MM.1S (cell line): ENCODE results near the gene DIAPH3.

ENCODE experiments used
- DNase-seq: peaks from one replicate; pipeline ENCODE4 v3.0.0-alpha.2; 2015
- H2AFZ ChIP-seq: fragments of 300-600 bp; sonication (generic); 2 replicates; pipeline ENCODE4 v1.6.0; 2016; ENCODE audit warnings: antibody characterized with exemption, low read length
- H3F3A ChIP-seq: fragments of 300-600 bp; sonication (generic); 2 replicates; pipeline ENCODE4 v1.6.1; 2016; ENCODE audit warnings: mild to moderate bottlenecking, antibody characterized with exemption, low read length, moderate library complexity, mixed read lengths; ENCODE audit not compliant: insufficient read depth
- H3K27ac ChIP-seq: fragments of 300-600 bp; sonication (generic); 2 replicates; pipeline ENCODE4 v1.5.1; 2016; ENCODE audit warnings: mild to moderate bottlenecking, low read length
- H3K27me3 ChIP-seq: fragments of 300-600 bp; sonication (generic); replicated peaks from 2 replicates; pipeline ENCODE4 v1.6.0; 2016; ENCODE audit warnings: low read length; ENCODE audit not compliant: insufficient read depth
- H3K36me3 ChIP-seq: fragments of 300-600 bp; sonication (generic); replicated peaks from 2 replicates; pipeline ENCODE4 v1.6.1; 2016; ENCODE audit warnings: mild to moderate bottlenecking, low read length, mixed read lengths; ENCODE audit not compliant: insufficient read depth
- H3K4me1 ChIP-seq: fragments of 300-600 bp; sonication (generic); 2 replicates; pipeline ENCODE4 v1.6.1; 2016; ENCODE audit warnings: low read length, mixed read lengths
- H3K4me2 ChIP-seq: fragments of 300-600 bp; sonication (generic); 2 replicates; pipeline ENCODE4 v1.6.0; 2016; ENCODE audit warnings: low read depth, low read length
- H3K4me3 ChIP-seq: fragments of 300-600 bp; sonication (generic); 2 replicates; pipeline ENCODE4 v1.5.1; 2016; ENCODE audit warnings: low read length, mixed read lengths
- H3K79me2 ChIP-seq: fragments of 300-600 bp; sonication (generic); 2 replicates; pipeline ENCODE4 v1.6.1; 2016; ENCODE audit warnings: mixed run types, low read length, mixed read lengths
- H3K9ac ChIP-seq: fragments of 300-600 bp; sonication (generic); 2 replicates; pipeline ENCODE4 v1.6.1; 2016; ENCODE audit warnings: low read length, mixed read lengths
- H3K9me2 ChIP-seq: fragments of 300-600 bp; sonication (generic); replicated peaks from 2 replicates; pipeline ENCODE4 v1.6.1; 2016; ENCODE audit warnings: mild to moderate bottlenecking, low read length, mixed read lengths; ENCODE audit not compliant: insufficient read depth
- H3K9me3 ChIP-seq: fragments of 300-600 bp; sonication (generic); replicated peaks from 2 replicates; pipeline ENCODE4 v1.6.1; 2016; ENCODE audit warnings: mild to moderate bottlenecking, low read length, mixed read lengths; ENCODE audit not compliant: insufficient read depth
- H4K20me1 ChIP-seq: fragments of 300-600 bp; sonication (generic); 2 replicates; pipeline ENCODE4 v1.6.1; 2016; ENCODE audit warnings: mild to moderate bottlenecking, low read length, moderate library complexity, mixed read lengths; ENCODE audit not compliant: insufficient read depth
- CTCF ChIP-seq: fragments of 300-600 bp; sonication (generic); IDR thresholded peaks from 2 replicates; pipeline ENCODE4 v1.5.1; 2016; ENCODE audit warnings: antibody characterized with exemption, low read length, mixed read lengths
- EZH2 ChIP-seq: fragments of 300-600 bp; sonication (generic); optimal IDR thresholded peaks from 2 replicates; pipeline ENCODE3; 2017; ENCODE audit warnings: low read depth, mild to moderate bottlenecking, antibody characterized with exemption, low read length, mixed read lengths
- EZH2phosphoT487 ChIP-seq: fragments of 300-600 bp; sonication (generic); IDR thresholded peaks from 2 replicates; pipeline ENCODE4 v1.6.1; 2018; ENCODE audit warnings: antibody characterized with exemption, low read length

DIAPH3 gene

GRCh38 chr13:59766236-59766635 is 397.5 kb downstream of the DIAPH3 start:
- H3F3A ChIP-seq: no peaks in the 10 kb centered on the region
- H3K27ac ChIP-seq: no peak overlapping the region
- no peak overlapping the region for H3K4me3 ChIP-seq
- TF ChIP-seq EZH2phosphoT487: no peak
- TF ChIP-seq CTCF: no peak
- TF ChIP-seq EZH2: no peak
- H3K4me2 ChIP-seq: no peak overlapping the region
- H4K20me1 ChIP-seq: no peaks in the 10 kb centered on the region
- no peaks in the 10 kb centered on the region for H3K79me2 ChIP-seq
- H3K9me3 ChIP-seq: no peaks in the 10 kb centered on the region
- no peaks in the 10 kb centered on the region for H3K9me2 ChIP-seq
- no peak for DNase-seq
- H3K4me1 ChIP-seq: no peaks in the 10 kb centered on the region
- H3K9ac ChIP-seq: no peak overlapping the region
- H3K27me3 ChIP-seq: no peaks in the 10 kb centered on the region
- no peak overlapping the region for H2AFZ ChIP-seq
- H3K36me3 ChIP-seq: no peaks in the 10 kb centered on the region

GRCh38 chr13:59755632-59756290 is 408.0 kb downstream of the DIAPH3 start:
- Histone ChIP-seq H3K27ac (no peak overlapping the region), H3K4me2 (peak overlapping the region; percentile 29), H3K9ac (no peak overlapping the region), H3K9me3 (no peaks in the 10 kb centered on the region), H3K27me3 (no peaks in the 10 kb centered on the region), H2AFZ (no peak overlapping the region), H4K20me1 (no peaks in the 10 kb centered on the region), H3F3A (peaks cover 17% of the 10 kb centered on the region), H3K4me1 (peaks cover 14% of the 10 kb centered on the region), H3K79me2 (no peaks in the 10 kb centered on the region), H3K4me3 (no peak overlapping the region), H3K9me2 (no peaks in the 10 kb centered on the region), H3K36me3 (no peaks in the 10 kb centered on the region)
- TF ChIP-seq CTCF: no peak
- TF ChIP-seq EZH2phosphoT487: no peak
- no peak for TF ChIP-seq EZH2
- peak; percentile 33 for DNase-seq

GRCh38 chr13:59754411-59754810 is 409.3 kb downstream of the DIAPH3 start:
- TF ChIP-seq EZH2: no peak
- DNase-seq: peak; percentile 39
- peak overlapping the region; percentile 53 for H3K4me2 ChIP-seq

GRCh38 chr13:59750860-59751259 is 412.9 kb downstream of the DIAPH3 start:
- no peak overlapping the region for H3K4me2 ChIP-seq
- no peak for DNase-seq

More at GRCh38 chr13:59754411-59754810, 409.3 kb downstream of the DIAPH3 start:
- Histone ChIP-seq H3K27ac (peak overlapping the region; percentile 73), H4K20me1 (no peaks in the 10 kb centered on the region), H3K9me2 (no peaks in the 10 kb centered on the region), H3K4me3 (peak overlapping the region; percentile 19; the same call in 1 of the 2 replicates), H3K9ac (peak overlapping the region; percentile 27; the same call in 1 of the 2 replicates), H3F3A (peaks cover 17% of the 10 kb centered on the region), H3K79me2 (no peaks in the 10 kb centered on the region), H3K36me3 (no peaks in the 10 kb centered on the region), H3K9me3 (no peaks in the 10 kb centered on the region), H3K4me1 (peaks cover 14% of the 10 kb centered on the region), H2AFZ (no peak overlapping the region), H3K27me3 (no peaks in the 10 kb centered on the region)

More at GRCh38 chr13:59750860-59751259, 412.9 kb downstream of the DIAPH3 start:
- peaks cover 21% of the 10 kb centered on the region for H3F3A ChIP-seq
- H4K20me1 ChIP-seq: no peaks in the 10 kb centered on the region
- H3K9me3 ChIP-seq: no peaks in the 10 kb centered on the region
- peaks cover 30% of the 10 kb centered on the region for H3K4me1 ChIP-seq
- no peak overlapping the region for H2AFZ ChIP-seq
- no peak overlapping the region for H3K9ac ChIP-seq
- H3K79me2 ChIP-seq: no peaks in the 10 kb centered on the region
- H3K4me3 ChIP-seq: no peak overlapping the region
- no peaks in the 10 kb centered on the region for H3K36me3 ChIP-seq
- no peak overlapping the region for H3K27ac ChIP-seq
- H3K9me2 ChIP-seq: no peaks in the 10 kb centered on the region
- H3K27me3 ChIP-seq: no peaks in the 10 kb centered on the region
- TF ChIP-seq EZH2phosphoT487 (no peak), EZH2 (no peak), CTCF (no peak)
